ENCODE measurements around the gene NRXN3.

The NRXN3 gene

GRCh38 chr14:78245238-78245637, 75.1 kb downstream of the NRXN3 start:
- no peak for DNase-seq (ENCODE audit: low read depth)
- H3K4me3 ChIP-seq (ENCODE audit: low read depth, low read length) = no peak overlapping the region
- no peak for TF ChIP-seq CTCF (IDR thresholded peaks at IDR 0.05; ENCODE audit: low read depth, low read length, missing control alignments)

GRCh38 chr14:78248501-78249090, 78.4 kb downstream of the NRXN3 start:
- H3K4me3 ChIP-seq (ENCODE audit: low read depth, low read length) = no peak overlapping the region
- TF ChIP-seq CTCF (IDR thresholded peaks at IDR 0.05; ENCODE audit: low read depth, low read length, missing control alignments) = no peak
- no peak for DNase-seq (ENCODE audit: low read depth)

- no peak overlapping the region for H3K4me3 ChIP-seq (ENCODE audit: low read depth, low read length)
- DNase-seq (ENCODE audit: low read depth) = no peak
- no peak for TF ChIP-seq CTCF (IDR thresholded peaks at IDR 0.05; ENCODE audit: low read depth, low read length, missing control alignments)
Measured at GRCh38 chr14:78251308-78251707, 81.1 kb downstream of the NRXN3 start.

- H3K4me3 ChIP-seq (ENCODE audit: low read depth, low read length) = no peak overlapping the region
- DNase-seq (ENCODE audit: low read depth) = no peak
- TF ChIP-seq CTCF (IDR thresholded peaks at IDR 0.05; ENCODE audit: low read depth, low read length, missing control alignments) = no peak
Measured at GRCh38 chr14:78253986-78254385, 83.8 kb downstream of the NRXN3 start.

GRCh38 chr14:78254911-78255461, 84.8 kb downstream of the NRXN3 start:
- DNase-seq (ENCODE audit: low read depth) = no peak
- TF ChIP-seq CTCF (IDR thresholded peaks at IDR 0.05; ENCODE audit: low read depth, low read length, missing control alignments) = no peak
- no peak overlapping the region for H3K4me3 ChIP-seq (ENCODE audit: low read depth, low read length)

GRCh38 chr14:78259831-78260230, 89.7 kb downstream of the NRXN3 start:
- H3K4me3 ChIP-seq (ENCODE audit: low read depth, low read length) = no peak overlapping the region
- DNase-seq (ENCODE audit: low read depth) = no peak
- TF ChIP-seq CTCF (IDR thresholded peaks at IDR 0.05; ENCODE audit: low read depth, low read length, missing control alignments) = no peak
